NCI-H1417 treated with DMSO at 0.1 percent for 48 hours (cell line): ENCODE results near the gene ABHD14A.
"Not testable (repeated sequence)": the region's sequence is repeated elsewhere in the genome, so short reads cannot be mapped to it uniquely, and the experiment has no call there.

Source experiments
- DNase-seq: peaks from one replicate; lab custom pipeline; 2025; lab: John Stamatoyannopoulos, UW

Gene ABHD14A

GRCh38 chr3:51974277-51974962 lies 444 bp upstream of the ABHD14A start:
- DNase-seq, result no peak

GRCh38 chr3:51975852-51976549 lies 1.1 kb downstream of the ABHD14A start:
- DNase-seq, result no peak

GRCh38 chr3:51977446-51978142 lies 2.7 kb downstream of the ABHD14A start:
- DNase-seq, result no peak

GRCh38 chr3:51978143-51978502 lies 3.3 kb downstream of the ABHD14A start:
- DNase-seq, result no peak

GRCh38 chr3:51980253-51980652 lies 5.4 kb downstream of the ABHD14A start:
- DNase-seq, result no peak

GRCh38 chr3:51982352-51982837 lies 7.5 kb downstream of the ABHD14A start:
- DNase-seq, result no peak

GRCh38 chr3:51982838-51983577 lies 8.1 kb downstream of the ABHD14A start, which contains the start of gene ACY1:
Gene ACY1 (plus strand): TSS chr3:51983535. CDS start chr3:51984065, 530 bp downstream.
- no peak for DNase-seq

GRCh38 chr3:51983578-51984268 lies 8.9 kb downstream of the ABHD14A start:
- no peak for DNase-seq

GRCh38 chr3:51984269-51984647 lies 9.4 kb downstream of the ABHD14A start:
- no peak for DNase-seq

GRCh38 chr3:51985063-51985462 lies 10.2 kb downstream of the ABHD14A start:
- DNase-seq, result no peak

GRCh38 chr3:51986010-51986947 lies 11.4 kb downstream of the ABHD14A start:
- DNase-seq, result no peak

- DNase-seq, result no peak
These were observed 12.7 kb downstream of the ABHD14A start for GRCh38 chr3:51987568-51987967.

GRCh38 chr3:51988286-51989146 lies 13.7 kb downstream of the ABHD14A start:
- DNase-seq, result no peak

GRCh38 chr3:51990501-51990971 lies 15.7 kb downstream of the ABHD14A start:
- not testable (repeated sequence) for DNase-seq

- DNase-seq, result no peak
These were observed 17.3 kb downstream of the ABHD14A start for GRCh38 chr3:51992017-51992682.

GRCh38 chr3:51993657-51994056 lies 18.8 kb downstream of the ABHD14A start:
- not testable (repeated sequence) for DNase-seq

GRCh38 chr3:51994530-51994929 lies 19.7 kb downstream of the ABHD14A start:
- no peak for DNase-seq

- peak; percentile 60 for DNase-seq
These were observed 20.7 kb downstream of the ABHD14A start, which contains the start of gene RPL29 for GRCh38 chr3:51995346-51996163. Gene RPL29 (minus strand): TSS chr3:51995895. CDS start chr3:51995461, 434 bp downstream.
